NCI-H345 (cell line): ENCODE measurements around the gene SLC7A6OS.
"Not testable (repeated sequence)": the region's sequence is repeated elsewhere in the genome, so short reads cannot be mapped to it uniquely, and the experiment has no call there.

Source experiments
- DNase-seq: peaks from one replicate; lab custom pipeline; 2025; lab: John Stamatoyannopoulos, UW

SLC7A6OS gene

DNA sequence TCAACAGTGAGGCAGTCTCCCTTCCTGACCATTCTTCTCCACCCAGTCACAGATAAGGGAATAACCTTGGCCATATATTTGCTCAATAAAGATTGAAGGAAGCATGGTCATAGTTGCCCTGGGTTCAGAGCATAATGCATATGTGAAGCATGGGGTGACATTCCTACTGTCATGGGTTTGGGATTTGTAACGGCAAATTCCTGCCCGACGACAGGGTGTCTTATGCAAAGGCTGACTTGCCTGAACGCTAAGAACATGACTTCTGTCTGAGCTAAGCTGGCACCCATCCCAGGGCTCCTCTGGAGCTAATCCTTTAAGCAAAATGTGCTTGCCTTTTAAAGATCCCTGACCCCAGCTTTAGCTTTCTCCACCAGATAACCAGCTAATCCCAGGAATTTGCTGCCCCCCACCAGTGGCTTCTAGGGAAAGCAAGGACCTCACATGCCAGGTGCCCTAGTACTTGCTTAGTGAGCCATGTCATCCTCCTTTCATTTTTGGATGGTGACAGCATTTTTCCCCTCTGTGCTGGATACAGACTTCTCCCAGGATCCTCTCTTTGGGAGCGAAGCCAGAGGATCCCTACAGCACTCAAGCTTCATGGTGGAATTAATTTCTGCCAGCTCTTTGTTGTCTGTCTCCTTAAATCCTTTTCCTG is 11.7 kb downstream of the SLC7A6OS start:
- DNase-seq, result no peak

DNA sequence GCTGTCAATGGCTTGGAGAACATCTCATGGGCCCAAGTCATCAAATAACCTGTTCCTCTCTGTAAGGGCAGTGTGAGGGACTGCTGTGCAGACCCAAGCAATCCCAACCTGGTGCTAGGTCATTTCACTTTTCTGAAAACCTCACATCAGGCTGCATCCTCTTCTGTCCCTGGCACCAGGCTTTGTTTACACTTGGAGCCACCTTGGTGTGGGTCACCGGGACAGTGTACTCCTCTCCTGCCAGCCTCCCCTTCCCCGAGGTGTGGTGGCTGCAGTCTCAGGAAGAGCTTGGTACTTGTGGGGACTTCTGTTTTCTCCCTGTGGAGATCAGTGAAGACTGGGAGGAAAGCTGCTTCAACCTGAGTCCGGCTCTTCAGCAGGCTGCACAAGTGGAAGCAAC is 12.4 kb downstream of the SLC7A6OS start:
- DNase-seq, result no peak

DNA sequence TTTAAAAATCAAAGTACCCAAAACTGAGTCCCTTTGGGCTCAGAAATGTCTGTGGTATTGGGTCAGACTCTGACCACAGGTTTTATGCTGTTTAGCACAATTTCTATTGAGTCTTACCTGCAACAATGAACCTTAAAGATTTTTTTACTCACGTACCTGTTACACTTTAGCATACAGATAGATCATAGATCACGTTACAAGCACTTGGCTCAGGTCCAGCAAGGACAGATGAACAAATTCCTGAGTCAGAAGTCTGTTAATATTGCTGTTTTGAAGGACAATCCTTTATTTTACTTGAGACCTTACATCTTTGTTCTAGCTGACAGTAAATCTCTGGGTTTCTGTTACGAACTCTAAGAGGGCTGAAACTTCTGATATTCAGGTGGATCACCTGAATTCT is 12.8 kb downstream of the SLC7A6OS start:
- no peak for DNase-seq

DNA sequence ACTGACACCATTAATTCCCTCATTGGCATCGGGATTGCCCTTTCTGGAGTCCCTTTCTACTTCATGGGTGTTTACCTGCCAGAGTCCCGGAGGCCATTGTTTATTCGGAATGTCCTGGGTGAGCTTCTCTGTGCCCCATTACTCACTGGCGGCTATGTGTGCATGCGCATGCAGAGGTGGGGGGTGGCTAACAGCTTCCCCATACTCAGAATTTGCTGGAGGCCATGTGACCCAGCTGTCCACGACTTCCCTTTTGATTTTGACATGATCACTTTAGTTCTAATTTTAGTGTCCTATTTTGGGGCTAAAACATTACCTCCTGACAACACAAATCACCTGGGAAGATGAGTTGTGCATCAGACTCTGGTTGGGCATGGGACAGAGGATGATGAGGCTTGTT is 14.1 kb downstream of the SLC7A6OS start:
- DNase-seq, result no peak

DNA sequence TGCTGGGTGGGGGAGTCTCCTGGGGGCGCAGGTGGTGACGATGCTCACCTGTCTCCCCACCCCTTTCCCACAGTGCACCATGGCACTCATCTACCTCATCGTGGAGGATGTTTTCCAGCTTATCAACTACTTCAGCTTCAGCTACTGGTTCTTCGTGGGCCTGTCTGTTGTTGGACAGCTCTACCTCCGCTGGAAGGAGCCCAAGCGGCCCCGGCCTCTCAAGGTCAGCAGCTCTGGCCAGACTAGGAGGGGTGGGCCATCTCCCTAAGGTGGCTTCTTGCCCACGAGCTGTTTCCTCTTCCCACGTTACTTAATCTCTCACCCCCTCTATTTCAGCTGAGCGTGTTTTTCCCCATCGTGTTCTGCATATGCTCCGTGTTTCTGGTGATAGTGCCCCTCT is 14.5 kb downstream of the SLC7A6OS start:
- DNase-seq, result no peak

DNA sequence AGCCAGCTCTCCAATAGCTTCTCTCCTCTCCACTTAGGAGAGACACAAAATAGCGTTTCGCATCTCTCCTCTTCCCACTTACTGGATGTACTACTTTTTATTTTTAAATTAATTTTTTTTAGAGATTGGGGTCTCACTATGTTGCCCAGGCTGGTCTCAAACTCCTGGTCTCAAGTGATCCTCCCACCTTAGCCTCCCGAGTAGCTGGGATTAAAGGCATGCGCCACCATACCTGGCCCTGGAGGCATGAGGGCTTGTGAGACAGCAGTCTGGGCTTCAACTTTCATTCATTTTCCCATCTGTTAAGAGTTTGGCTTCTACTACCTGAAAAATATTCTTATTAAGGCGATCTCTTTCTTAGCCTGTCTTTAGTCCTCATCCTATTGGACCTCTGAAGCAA is 18.3 kb downstream of the SLC7A6OS start:
- DNase-seq, result no peak

DNA sequence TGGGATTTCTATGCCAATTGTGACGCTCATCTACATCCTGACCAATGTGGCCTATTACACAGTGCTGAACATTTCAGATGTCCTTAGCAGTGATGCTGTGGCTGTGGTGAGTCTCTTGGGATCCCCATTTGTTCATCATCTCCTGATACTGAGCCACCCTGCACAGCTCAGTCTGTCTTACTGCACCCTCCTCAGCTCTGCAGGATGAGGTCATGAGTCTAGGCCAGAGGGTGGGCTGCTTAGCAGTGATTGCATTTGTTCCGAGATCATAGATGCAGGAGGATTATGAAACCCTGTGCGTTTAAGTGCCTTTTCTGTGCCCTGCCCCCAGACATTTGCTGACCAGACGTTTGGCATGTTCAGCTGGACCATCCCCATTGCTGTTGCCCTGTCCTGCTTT is 19.5 kb downstream of the SLC7A6OS start:
- no peak for DNase-seq

DNA sequence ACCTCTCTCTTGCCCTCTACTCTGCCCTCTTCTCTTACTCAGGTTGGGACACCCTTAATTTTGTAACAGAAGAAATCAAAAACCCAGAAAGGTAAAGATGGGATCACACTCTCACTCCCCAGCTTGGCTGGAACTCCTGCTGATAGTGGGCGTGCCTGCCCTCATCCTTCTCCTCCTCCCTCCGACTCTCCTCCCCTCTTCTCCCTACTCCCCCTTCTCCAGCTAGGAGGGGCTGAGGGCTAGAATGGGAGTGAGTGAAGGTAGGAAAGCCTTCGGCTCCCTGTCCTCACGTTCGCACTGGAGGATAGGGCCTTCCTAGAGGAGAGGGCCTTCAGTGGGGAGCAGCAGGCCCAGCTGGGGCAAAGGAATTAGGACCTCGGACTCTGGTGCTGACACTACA is 20.3 kb downstream of the SLC7A6OS start:
- DNase-seq, result no peak

DNA sequence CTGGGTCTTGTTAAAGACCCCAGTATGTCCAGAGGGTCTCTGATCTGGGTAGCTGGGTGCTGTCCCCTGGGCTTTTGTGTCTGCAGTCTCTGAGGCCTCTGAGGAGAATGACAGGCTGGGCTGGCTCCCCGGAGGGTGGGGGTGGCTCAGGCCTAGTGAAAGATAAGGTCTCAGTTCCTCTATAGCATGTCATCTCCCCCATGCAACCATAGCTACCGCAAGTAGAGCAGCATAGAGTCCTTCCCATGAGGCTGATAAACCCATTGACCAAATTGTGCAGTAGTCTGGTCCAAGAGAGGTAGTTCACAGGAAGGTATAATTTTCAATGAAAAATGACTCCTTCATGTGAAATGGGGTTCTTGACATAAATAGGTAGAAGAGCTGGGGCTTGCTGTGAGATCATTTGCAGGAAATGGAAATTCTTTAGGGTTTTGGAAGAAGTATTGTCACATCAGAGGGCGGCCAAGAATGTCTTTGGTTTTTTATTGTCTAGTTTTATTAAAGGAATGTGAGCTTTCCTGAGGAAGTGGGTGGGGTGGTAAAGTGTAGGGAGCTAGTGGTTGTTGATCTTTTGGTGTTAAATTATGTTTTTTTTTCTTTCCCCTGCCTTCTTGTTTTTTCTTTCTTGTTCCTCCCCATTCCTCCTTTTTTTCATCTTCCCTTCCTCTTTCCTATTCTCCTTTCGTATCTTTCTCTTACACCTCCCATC is 21.0 kb downstream of the SLC7A6OS start:
- no peak for DNase-seq

DNA sequence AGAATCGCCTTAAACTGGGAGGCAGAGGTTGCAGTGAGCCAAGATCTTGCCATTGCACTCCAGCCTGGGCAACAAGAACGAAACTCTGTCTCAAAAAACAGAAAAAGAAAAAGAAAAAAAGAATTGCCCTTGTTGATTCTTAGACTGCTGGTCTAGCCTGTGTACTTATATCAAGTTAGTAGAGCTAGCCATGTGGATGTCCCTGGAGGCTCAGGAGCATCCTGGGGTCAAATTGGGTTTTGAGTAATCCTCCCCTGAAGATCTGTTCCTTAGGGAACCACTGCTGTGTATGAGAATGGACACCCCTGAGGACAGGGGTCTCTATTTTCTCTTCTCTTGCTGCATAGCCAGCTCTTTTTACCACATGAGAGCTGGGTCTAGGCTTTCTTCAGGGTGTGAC is 21.5 kb downstream of the SLC7A6OS start:
- DNase-seq, result no peak

DNA sequence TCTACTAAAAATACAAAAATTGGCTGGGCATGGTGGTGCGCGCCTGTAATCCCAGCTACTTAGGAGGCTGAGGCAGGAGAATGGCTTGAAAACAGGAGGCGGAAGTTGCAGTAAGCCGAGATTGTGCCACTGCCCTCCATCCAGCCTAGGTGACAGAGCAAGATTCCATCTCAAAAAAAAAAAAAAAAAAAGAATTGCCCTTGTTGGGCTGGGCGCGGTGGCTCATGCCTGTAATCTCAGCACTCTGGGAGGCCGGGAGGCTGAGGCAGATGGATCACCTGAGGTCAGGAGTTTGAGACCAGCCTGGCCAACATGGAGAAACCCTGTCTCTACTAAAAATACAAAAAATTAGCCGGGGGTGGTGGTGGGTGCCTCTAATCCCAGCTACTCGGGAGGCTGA is 21.9 kb downstream of the SLC7A6OS start:
- DNase-seq, result not testable (repeated sequence)

DNA sequence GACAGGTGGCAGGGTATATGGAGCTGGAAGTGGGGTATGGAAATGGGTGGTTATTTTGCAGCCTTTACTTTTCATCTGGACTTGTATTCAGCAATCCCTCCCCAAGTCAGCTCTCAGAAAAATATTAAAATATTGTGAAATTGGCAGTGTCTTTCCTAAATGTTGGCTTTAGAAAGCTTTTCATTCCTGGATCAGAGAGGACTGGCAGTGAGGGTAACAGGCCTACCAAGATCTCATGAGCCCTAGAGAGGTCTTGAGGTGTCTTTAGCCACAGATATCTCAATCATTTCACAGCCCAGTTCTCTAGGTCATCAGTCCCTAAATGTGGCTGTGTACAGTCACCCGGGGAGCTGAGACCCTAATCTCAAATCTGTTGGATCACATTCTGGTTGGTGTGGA is 22.5 kb downstream of the SLC7A6OS start:
- no peak for DNase-seq

DNA sequence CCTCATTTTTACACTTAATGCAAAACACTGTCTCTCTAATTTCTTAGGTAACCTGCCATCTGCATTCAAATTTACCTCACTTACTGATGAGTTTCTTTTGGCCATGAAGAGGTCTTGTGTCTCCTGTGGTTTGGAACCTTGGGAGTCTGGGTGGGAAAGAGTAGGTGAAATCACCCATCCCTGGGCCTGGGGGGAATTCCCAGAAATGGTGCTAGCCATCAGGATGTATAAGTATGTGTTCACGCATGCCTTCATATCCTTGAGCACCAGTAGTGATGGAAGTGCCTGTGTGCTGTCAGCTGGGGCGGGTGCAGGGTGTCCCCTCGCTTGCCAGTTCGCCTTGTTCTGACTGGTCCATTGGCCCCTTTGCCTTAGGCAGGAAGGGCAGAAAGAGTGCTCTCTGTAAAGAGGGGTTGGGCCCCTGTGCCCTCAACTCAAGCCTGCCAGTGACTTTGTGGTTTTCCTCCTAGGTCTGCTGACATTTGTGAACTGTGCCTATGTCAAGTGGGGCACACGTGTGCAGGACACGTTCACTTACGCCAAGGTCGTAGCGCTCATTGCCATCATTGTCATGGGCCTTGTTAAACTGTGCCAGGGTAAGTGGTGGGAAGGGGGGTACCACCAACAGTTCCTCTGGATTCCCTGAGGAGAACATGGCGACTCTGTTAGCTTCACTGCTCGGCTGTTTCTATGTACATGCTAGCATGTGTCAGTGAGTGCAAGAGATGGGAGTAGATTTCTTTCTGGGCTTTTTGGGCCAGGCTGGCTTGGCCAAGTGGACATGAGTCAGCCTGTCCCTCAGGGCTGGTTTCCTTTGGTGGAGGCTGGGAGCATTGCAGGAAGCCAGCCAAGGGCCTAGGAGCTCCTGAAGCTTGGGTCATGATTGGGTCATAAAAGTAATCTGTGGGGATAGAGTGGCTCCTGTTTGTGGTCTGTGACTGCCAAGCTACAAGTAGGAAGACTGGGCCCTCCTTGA is 23.2 kb downstream of the SLC7A6OS start:
- DNase-seq, result no peak

DNA sequence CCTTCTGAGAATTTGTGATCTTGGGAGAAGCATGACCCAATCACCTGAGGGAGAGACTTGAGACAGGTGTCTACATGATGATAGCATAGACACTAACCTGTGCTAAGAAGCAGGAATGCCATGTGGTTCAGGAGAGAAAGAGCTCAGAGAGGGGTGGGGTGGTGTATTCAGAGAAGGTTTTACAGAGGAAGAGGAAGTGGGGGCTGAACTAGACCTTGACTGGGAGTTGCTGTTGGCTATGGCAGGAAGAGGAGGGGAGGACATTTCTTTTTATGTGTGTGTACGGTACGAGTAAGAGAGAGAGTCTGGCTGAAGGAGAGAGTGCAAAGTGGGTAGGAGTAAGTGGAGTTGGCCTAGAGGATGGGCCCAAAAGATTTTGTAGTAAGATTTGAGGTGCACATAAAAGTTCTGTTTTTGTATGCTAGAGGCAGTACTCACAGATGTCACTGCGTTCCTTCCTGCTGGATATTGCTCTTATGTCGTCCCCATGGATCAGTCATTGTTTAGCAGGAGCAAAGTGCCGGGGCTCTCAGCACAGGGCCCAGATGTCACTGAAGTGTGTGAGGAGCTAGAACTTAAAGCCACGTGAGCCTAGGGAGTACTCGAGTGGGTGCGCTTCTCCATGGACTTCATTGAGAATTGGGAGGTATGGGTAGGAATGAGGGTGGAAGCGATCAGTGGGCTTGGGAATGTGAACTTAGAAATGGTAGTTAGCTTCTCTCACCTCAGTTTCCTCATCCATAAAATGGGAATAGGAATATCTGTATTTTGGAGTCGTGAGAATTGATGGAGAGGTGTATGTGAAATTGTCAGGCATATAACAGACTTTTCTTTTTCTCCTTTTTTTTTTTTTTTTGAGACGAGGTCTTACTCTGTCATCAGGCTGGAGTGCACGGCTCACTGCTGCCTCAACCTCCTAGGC is 24.3 kb downstream of the SLC7A6OS start:
- no peak for DNase-seq

DNA sequence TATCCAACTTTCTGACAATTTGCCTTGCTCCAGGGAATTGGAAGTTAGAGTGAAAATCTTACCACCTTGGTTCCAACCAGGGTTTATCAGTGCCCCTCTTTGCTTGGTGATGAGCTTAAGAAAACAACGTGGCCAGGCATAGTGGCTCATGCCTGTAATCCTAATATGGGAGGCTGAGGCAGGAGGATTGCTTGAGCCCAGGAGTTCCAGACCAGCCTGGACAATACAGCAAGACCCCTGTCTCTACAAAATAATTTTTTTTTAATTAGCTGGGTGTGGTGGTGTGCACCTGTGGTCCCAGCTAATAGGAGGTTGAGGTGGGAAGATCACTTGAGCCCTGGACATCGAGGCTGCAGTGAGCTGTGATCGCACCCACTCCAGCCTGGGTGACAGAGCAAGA is 25.1 kb downstream of the SLC7A6OS start:
- DNase-seq, result no peak

DNA sequence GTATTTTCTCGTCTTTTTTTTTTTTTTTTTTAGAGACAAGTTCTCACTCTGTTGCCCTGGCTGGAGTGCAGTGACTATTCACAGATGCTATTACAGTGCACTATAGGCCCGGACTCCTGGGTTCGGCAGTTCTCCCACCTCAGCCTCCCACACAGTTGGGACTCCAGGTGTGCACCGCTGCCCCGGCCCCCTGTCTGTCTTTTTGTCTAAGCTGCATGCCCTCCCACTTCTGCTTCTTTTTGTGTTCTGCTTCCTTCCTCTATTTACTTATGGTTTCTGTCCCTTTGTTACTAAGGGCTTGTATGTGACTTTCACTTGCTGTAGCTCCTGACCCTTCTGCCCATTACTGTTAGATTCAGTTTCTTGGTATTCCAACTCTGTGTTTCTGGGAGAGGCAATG is 25.9 kb downstream of the SLC7A6OS start:
- no peak for DNase-seq

DNA sequence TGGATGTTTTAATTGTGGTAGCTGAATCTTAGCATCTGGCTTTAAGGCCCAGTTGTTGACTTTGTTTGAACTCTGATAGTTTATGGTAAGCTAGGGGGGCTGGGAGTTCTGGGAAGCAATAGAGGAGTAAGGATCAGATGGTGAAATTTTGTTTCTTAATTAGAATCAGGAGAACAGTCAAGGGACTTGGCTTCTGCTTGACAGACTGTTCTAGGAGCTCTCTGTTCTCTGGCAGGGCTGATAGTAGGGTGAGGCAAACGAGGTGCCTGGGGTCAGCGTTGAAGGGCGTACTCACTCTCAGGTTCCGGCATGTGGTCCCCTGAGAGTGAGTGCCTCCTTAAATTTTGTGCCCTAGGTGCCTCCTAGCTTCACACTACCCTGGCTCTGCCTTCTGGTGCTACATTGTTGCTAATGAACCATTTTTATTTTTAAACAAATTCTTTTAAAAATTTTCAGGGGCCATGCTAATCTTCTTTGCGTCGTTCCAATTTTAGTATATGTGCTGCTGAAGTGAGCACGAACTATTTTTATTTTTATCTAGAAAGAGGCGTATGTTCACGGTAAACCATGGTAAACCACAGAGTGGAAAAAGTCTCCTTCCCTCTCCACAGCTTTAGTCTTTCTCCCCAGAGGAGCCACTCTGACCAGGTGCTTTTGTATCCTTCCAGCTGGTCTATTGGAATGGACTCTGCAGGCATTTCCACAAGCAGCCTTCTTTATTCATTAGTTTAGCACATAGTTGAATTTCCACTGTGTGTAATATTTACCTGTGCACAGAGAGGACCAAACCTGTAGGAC is 26.7 kb downstream of the SLC7A6OS start:
- DNase-seq, result no peak

DNA sequence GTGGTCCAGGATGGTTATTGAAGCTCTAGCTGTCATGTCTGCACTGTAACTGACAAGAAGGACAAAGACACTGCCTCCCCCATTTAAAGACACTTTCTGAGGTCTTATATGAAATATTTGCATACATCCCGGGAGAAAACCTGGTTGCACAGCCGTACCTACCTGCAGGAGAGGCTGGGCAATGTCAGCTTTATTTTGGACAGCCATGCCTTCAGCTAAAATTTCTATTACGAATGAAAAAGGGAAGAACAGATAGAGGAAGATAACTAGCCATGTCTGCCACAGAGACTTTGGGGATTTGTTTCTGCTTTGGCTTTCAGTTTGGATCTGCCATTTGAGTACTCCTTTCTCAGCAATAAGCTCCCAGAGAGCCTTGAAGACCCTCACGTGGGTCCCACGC is 27.4 kb downstream of the SLC7A6OS start:
- no peak for DNase-seq

DNA sequence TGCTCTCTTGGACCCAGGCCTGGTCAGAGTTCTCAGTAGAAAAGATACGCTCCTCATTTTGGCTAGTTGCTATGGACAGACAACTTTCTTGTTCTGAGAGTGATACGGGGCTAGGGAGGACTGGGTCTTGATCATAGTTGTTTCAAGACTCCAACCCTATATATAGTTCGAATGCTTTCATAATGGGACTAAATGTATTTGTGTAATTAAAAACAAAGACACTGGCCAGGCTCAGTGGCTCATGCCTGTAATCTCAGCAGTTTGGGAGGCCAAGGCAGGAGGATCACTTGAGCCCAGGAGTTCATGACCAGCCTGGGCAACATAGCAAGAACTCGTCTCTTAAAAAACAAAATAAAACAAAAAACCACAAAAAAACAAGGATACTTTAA is 28.7 kb downstream of the SLC7A6OS start:
- no peak for DNase-seq

DNA sequence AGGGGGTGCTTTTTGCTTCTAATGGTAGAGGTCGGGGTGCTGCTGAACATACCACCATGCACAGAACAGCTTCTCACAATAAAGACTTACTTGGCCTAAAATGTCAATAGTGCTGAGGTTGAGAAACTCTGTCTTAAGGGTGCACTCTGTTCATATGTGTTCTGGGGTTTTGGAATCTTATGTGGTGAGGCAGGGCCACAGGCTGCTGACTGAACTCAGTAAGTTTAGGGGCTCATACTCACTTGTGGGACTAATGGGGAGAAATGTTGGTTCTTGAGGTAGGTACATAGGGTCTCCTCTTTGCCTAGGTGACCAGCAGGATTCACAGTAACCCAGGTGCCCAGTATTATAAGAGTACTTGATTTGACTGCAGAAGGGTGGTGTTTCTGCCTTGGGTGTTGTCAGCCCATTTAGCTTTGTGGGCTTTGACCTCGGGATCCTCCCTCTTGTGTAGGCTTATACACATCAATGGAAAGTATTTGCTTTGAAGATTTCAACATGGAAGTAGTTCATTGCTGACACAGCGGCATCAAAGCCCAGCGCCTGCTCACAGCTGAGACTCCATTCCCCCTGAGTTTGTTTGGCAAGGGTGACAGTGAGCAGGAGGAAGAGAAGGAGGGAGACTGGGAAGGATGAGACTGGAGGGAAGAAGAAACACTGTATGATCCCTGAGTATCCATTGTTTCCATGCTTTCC is 29.2 kb downstream of the SLC7A6OS start:
- no peak for DNase-seq
